Keratinocyte (primary cell): ENCODE results near the gene CHST12. TPM values are rescaled to one million over a fixed set of nuclear protein-coding genes. Genes with fewer than 3 reads are reported as not detected.

ENCODE experiments used
- DNase-seq: peaks from one replicate; pipeline ENCODE4 v3.0.0-alpha.2; 2011; ENCODE audit warnings: low read depth, missing footprints, low spot score
- FAIRE-seq: peaks from 2 replicates; lab custom pipeline; 2011; peaks lifted over from hg19 to GRCh38; lab: Jason Lieb, UNC
- H2AFZ ChIP-seq: 2 replicates; pipeline ENCODE4 v1.6.0; 2012; ENCODE audit warnings: low read length, control low read depth, inconsistent platforms; ENCODE audit not compliant: control insufficient read depth
- H3K27ac ChIP-seq: 2 replicates; pipeline ENCODE4 v1.5.1; 2011; ENCODE audit warnings: low read length; ENCODE audit not compliant: control insufficient read depth, insufficient read depth
- H3K27me3 ChIP-seq: 3 replicates; pipeline ENCODE4 v1.6.0; 2011; ENCODE audit warnings: low read length; ENCODE audit not compliant: control insufficient read depth, insufficient read depth; ENCODE audit errors: extremely low read depth
- H3K36me3 ChIP-seq, 2 experiments: 2 replicates in 1 of 2; 3 replicates in 1 of 2; pipeline ENCODE4 v1.5.1; 2011; ENCODE audit warnings: low read length in 2 of 2, mild to moderate bottlenecking in 1 of 2; ENCODE audit not compliant: control insufficient read depth in 2 of 2, insufficient read depth in 2 of 2; ENCODE audit errors: extremely low read depth in 1 of 2
- H3K4me1 ChIP-seq: 3 replicates; pipeline ENCODE4 v1.5.1; 2011; ENCODE audit warnings: low read length; ENCODE audit not compliant: control insufficient read depth, insufficient read depth; ENCODE audit errors: extremely low read depth
- H3K4me2 ChIP-seq: 3 replicates; pipeline ENCODE4 v1.6.0; 2011; ENCODE audit warnings: low read depth, low read length; ENCODE audit not compliant: control insufficient read depth, insufficient read depth; ENCODE audit errors: extremely low read depth
- H3K4me3 ChIP-seq, 3 experiments: fragments of 200-600 bp in 1 of 3; sonication (generic) in 1 of 3; 2 replicates in 2 of 3; 3 replicates in 1 of 3; pipeline ENCODE4 v1.5.1; 2011 to 2016; ENCODE audit warnings: low read length in 3 of 3, mild to moderate bottlenecking in 3 of 3, control low read depth in 2 of 3, inconsistent platforms in 1 of 3, low read depth in 1 of 3, mixed read lengths in 1 of 3, mixed run types in 1 of 3, moderate library complexity in 1 of 3; ENCODE audit not compliant: control insufficient read depth in 2 of 3, insufficient read depth in 2 of 3; ENCODE audit errors: extremely low read depth in 1 of 3
- H3K79me2 ChIP-seq: 2 replicates; pipeline ENCODE4 v1.6.0; 2012; ENCODE audit warnings: low read length; ENCODE audit not compliant: control insufficient read depth, insufficient read depth
- H3K9ac ChIP-seq: 3 replicates; pipeline ENCODE4 v1.6.0; 2011; ENCODE audit warnings: low read length; ENCODE audit not compliant: control insufficient read depth, insufficient read depth; ENCODE audit errors: extremely low read depth
- H3K9me1 ChIP-seq: 3 replicates; pipeline ENCODE4 v1.6.0; 2011; ENCODE audit warnings: low read length; ENCODE audit not compliant: control insufficient read depth, insufficient read depth; ENCODE audit errors: extremely low read depth
- H3K9me3 ChIP-seq: 2 replicates; pipeline ENCODE4 v1.5.1; 2012; ENCODE audit warnings: low read depth, low read length; ENCODE audit not compliant: control insufficient read depth
- H4K20me1 ChIP-seq: 3 replicates; pipeline ENCODE4 v1.6.0; 2011; ENCODE audit warnings: low read length; ENCODE audit not compliant: control insufficient read depth, insufficient read depth; ENCODE audit errors: extremely low read depth
- CTCF ChIP-seq, 3 experiments: IDR thresholded peaks in 1 of 3; conservative IDR thresholded peaks in 1 of 3; optimal IDR thresholded peaks in 1 of 3; 2 replicates in 2 of 3; 3 replicates in 1 of 3; pipeline versions ENCODE3 to v1.5.1; 2011; ENCODE audit warnings: low read length in 3 of 3, mild to moderate bottlenecking in 3 of 3, moderate library complexity in 2 of 3, control low read depth in 1 of 3, inconsistent platforms in 1 of 3; ENCODE audit not compliant: insufficient read depth in 2 of 3; ENCODE audit errors: extremely low read depth in 1 of 3
- EZH2 ChIP-seq: IDR thresholded peaks from one replicate; pipeline ENCODE4 v1.6.1; 2012; ENCODE audit warnings: inconsistent platforms, mild to moderate bottlenecking, low read length, moderate library complexity
- dilution Hi-C: fragments of 300-500 bp; cut with MboI; formaldehyde crosslinking; loops from one replicate; pipeline ENCODE4 v1.7.0; 2020; ENCODE audit warnings: low sequenced_read_pairs; ENCODE audit not compliant: extremely low pct_ligation_motif_present
- polyA plus RNA-seq, 5 experiments: library from polyadenylated mRNA; depleted of rRNA in 3 of 5; stranded (reverse) in 3 of 5; stranded (forward) in 1 of 5; unstranded in 1 of 5; fragments of >200 nt; gene quantifications; 1 replicate in 1 of 5; 2 replicates in 3 of 5; 3 replicates in 1 of 5; pipeline versions ENCODE4 v1.2.1 to v1.2.3, GENCODE V29; 2011 to 2012; ENCODE audit warnings: missing spikeins in 2 of 5, low read depth in 1 of 5, low replicate concordance in 1 of 5

Gene CHST12
- polyA plus RNA-seq, 1 donor (not counting 4 experiments of a cell fraction or from before 2014, with no cell fraction given), result 5.0 TPM

GRCh38 chr7:2445898-2446555 is 42.6 kb downstream of the CHST12 start:
- H3K36me3 ChIP-seq, result no peaks in the 10 kb centered on the region
- no peaks in the 10 kb centered on the region for H4K20me1 ChIP-seq
- no peaks in the 10 kb centered on the region for H3K9me1 ChIP-seq
- no peaks in the 10 kb centered on the region for H3K9me3 ChIP-seq
- H3K9ac ChIP-seq, result no peak overlapping the region
- no peaks in the 10 kb centered on the region for H3K79me2 ChIP-seq
- peaks cover 2% of the 10 kb centered on the region for H3K4me1 ChIP-seq
- DNase-seq (no peak), FAIRE-seq (no peak)
- no peak for TF ChIP-seq CTCF (optimal IDR thresholded peaks at IDR 0.05 in 1 of 3, IDR thresholded peaks at IDR 0.05 in 1 of 3, conservative IDR thresholded peaks at IDR 0.05 in 1 of 3; ENCODE audit: extremely low read depth in 1 of 3, insufficient read depth in 2 of 3, low read length in 3 of 3)
- no peak for TF ChIP-seq EZH2
- peaks cover 3% of the 10 kb centered on the region for H3K27me3 ChIP-seq
- no peak overlapping the region for H3K27ac ChIP-seq
- no peak overlapping the region for H3K4me2 ChIP-seq
- dilution Hi-C loops, result no loop called here
- no peak overlapping the region for H2AFZ ChIP-seq
- H3K4me3 ChIP-seq, result no peak overlapping the region

- no peaks in the 10 kb centered on the region for H3K9me3 ChIP-seq
- no peak for FAIRE-seq
- no peak overlapping the region for H3K9ac ChIP-seq
- H3K79me2 ChIP-seq, result no peaks in the 10 kb centered on the region
- dilution Hi-C loops, result no loop called here
- H3K9me1 ChIP-seq, result no peaks in the 10 kb centered on the region
- H3K27ac ChIP-seq, result no peak overlapping the region
- no peak overlapping the region for H2AFZ ChIP-seq
- H4K20me1 ChIP-seq, result no peaks in the 10 kb centered on the region
- H3K36me3 ChIP-seq, result no peaks in the 10 kb centered on the region
- no peak overlapping the region for H3K4me2 ChIP-seq
- H3K4me3 ChIP-seq, result no peak overlapping the region
- H3K4me1 ChIP-seq, result no peaks in the 10 kb centered on the region
- DNase-seq, result no peak
- no peak for TF ChIP-seq CTCF (optimal IDR thresholded peaks at IDR 0.05 in 1 of 3, IDR thresholded peaks at IDR 0.05 in 1 of 3, conservative IDR thresholded peaks at IDR 0.05 in 1 of 3; ENCODE audit: extremely low read depth in 1 of 3, insufficient read depth in 2 of 3, low read length in 3 of 3)
- no peak for TF ChIP-seq EZH2
- H3K27me3 ChIP-seq, result peaks cover 3% of the 10 kb centered on the region
Observed at GRCh38 chr7:2446676-2447075, 43.3 kb downstream of the CHST12 start.
